ENCODE data around the gene C10orf90.
"Not testable (repeated sequence)": the region's sequence is repeated elsewhere in the genome, so short reads cannot be mapped to it uniquely, and the experiment has no call there.

C10orf90 gene

GRCh38 chr10:126563361-126563760 lies 107.1 kb downstream of the C10orf90 start:
- Histone ChIP-seq H3K27me3 (ENCODE audit: insufficient read depth, low read depth, severe bottlenecking) (no peaks in the 10 kb centered on the region), H3K27ac (no peak overlapping the region), H3K4me3 (ENCODE audit: low read depth, low read length) (no peak overlapping the region), H3K36me3 (no peaks in the 10 kb centered on the region), H3K9me3 (ENCODE audit: severe bottlenecking) (no peaks in the 10 kb centered on the region)
- DNase-seq, result no peak
- no peak for TF ChIP-seq CTCF (IDR thresholded peaks at IDR 0.05; ENCODE audit: low read depth, low read length)

GRCh38 chr10:126561921-126562680 lies 108.4 kb downstream of the C10orf90 start:
- Histone ChIP-seq H3K4me3 (ENCODE audit: low read depth, low read length) (no peak overlapping the region), H3K36me3 (no peaks in the 10 kb centered on the region), H3K9me3 (ENCODE audit: severe bottlenecking) (no peaks in the 10 kb centered on the region), H3K27ac (no peak overlapping the region), H3K27me3 (ENCODE audit: insufficient read depth, low read depth, severe bottlenecking) (no peaks in the 10 kb centered on the region)
- no peak for TF ChIP-seq CTCF (IDR thresholded peaks at IDR 0.05; ENCODE audit: low read depth, low read length)
- DNase-seq, result no peak

GRCh38 chr10:126561294-126561920 lies 109.1 kb downstream of the C10orf90 start:
- Histone ChIP-seq H3K27me3 (ENCODE audit: insufficient read depth, low read depth, severe bottlenecking) (no peaks in the 10 kb centered on the region), H3K27ac (no peak overlapping the region), H3K36me3 (no peaks in the 10 kb centered on the region), H3K9me3 (ENCODE audit: severe bottlenecking) (no peaks in the 10 kb centered on the region), H3K4me3 (ENCODE audit: low read depth, low read length) (no peak overlapping the region)
- DNase-seq, result no peak
- no peak for TF ChIP-seq CTCF (IDR thresholded peaks at IDR 0.05; ENCODE audit: low read depth, low read length)

- no peaks in the 10 kb centered on the region for H3K9me3 ChIP-seq (ENCODE audit: severe bottlenecking)
- DNase-seq, result no peak
- H3K36me3 ChIP-seq, result no peaks in the 10 kb centered on the region
- TF ChIP-seq CTCF (IDR thresholded peaks at IDR 0.05; ENCODE audit: low read depth, low read length), result no peak
- H3K27ac ChIP-seq, result no peak overlapping the region
- no peak overlapping the region for H3K4me3 ChIP-seq (ENCODE audit: low read depth, low read length)
- no peaks in the 10 kb centered on the region for H3K27me3 ChIP-seq (ENCODE audit: insufficient read depth, low read depth, severe bottlenecking)
Measured at GRCh38 chr10:126558881-126559280, 111.6 kb downstream of the C10orf90 start.

- no peak for TF ChIP-seq CTCF (IDR thresholded peaks at IDR 0.05; ENCODE audit: low read depth, low read length)
- DNase-seq, result no peak
- H3K36me3 ChIP-seq, result no peaks in the 10 kb centered on the region
- H3K4me3 ChIP-seq (ENCODE audit: low read depth, low read length), result no peak overlapping the region
- H3K27ac ChIP-seq, result no peak overlapping the region
- no peaks in the 10 kb centered on the region for H3K27me3 ChIP-seq (ENCODE audit: insufficient read depth, low read depth, severe bottlenecking)
- H3K9me3 ChIP-seq (ENCODE audit: severe bottlenecking), result no peaks in the 10 kb centered on the region
Measured at GRCh38 chr10:126551202-126551601, 119.3 kb downstream of the C10orf90 start.

- DNase-seq, H3K27ac ChIP-seq: not testable (repeated sequence)
Measured at GRCh38 chr10:126550586-126550985, 119.9 kb downstream of the C10orf90 start.

More at GRCh38 chr10:126550586-126550985, 119.9 kb downstream of the C10orf90 start:
- not testable (repeated sequence) for H3K4me3 ChIP-seq (ENCODE audit: low read depth, low read length); H3K36me3 ChIP-seq; H3K27me3 ChIP-seq (ENCODE audit: insufficient read depth, low read depth, severe bottlenecking); H3K9me3 ChIP-seq (ENCODE audit: severe bottlenecking)
